Loucy (cell line): Measurements from ENCODE around the gene AKR1D1.

Experiments used
- CTCF ChIP-seq: fragments of 200-600 bp; sonication (generic); conservative IDR thresholded peaks from 2 replicates; pipeline ENCODE4 v1.5.1; 2014; ENCODE audit warnings: mild to moderate bottlenecking, antibody characterized with exemption, low read length
- EZH2phosphoT487 ChIP-seq: fragments of 200-600 bp; IDR thresholded peaks from 2 replicates; pipeline ENCODE4 v1.6.1; 2018; ENCODE audit warnings: antibody characterized with exemption, mild to moderate bottlenecking, moderate library complexity, borderline replicate concordance

GRCh38 chr7:138137423-138138171 is 61.3 kb downstream of the AKR1D1 start:
- TF ChIP-seq CTCF (no peak), EZH2phosphoT487 (no peak)
